NCI-H460 (cell line): ENCODE measurements around the gene VEGFC. TPM values are rescaled to one million over a fixed set of nuclear protein-coding genes. Genes with fewer than 3 reads are reported as not detected.

Experiments used
- DNase-seq: peaks from one replicate; pipeline ENCODE4 v3.0.0-alpha.2; 2016; ENCODE audit warnings: low read depth; ENCODE audit errors: extremely low read depth
- total RNA-seq: library from RNA; depleted of rRNA; stranded (reverse); fragments of >200 nt; shearing (Covaris generic); gene quantifications from 2 replicates; pipeline ENCODE4 v1.2.3, GENCODE V29; 2014

VEGFC gene
- total RNA-seq, 1 experiment from 2014 or later = 18.2 TPM

DNA sequence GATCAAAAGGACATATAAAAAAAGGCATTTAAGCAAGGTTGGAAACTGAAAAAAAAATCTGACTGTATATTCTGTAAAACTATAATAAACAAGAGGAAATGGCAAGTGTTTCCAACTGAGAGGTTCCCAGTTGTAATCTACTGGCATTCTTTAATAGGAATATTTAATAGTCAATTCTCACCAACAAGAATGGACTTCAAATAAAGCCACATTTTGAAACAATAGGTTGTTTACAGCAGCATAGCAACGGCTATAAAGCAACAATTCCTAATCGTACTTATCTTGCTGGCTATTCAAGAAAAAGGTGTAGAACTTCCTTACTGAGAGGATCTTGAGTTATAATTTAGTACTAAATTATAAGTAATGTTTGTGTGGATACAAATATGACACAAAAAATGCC, 75.5 kb downstream of the VEGFC start:
- no peak for DNase-seq

- no peak for DNase-seq
Measured at GRCh38 chr4:176709417-176709816, 83.3 kb downstream of the VEGFC start.

- no peak for DNase-seq
Measured at GRCh38 chr4:176708771-176709311, 83.9 kb downstream of the VEGFC start.

DNA sequence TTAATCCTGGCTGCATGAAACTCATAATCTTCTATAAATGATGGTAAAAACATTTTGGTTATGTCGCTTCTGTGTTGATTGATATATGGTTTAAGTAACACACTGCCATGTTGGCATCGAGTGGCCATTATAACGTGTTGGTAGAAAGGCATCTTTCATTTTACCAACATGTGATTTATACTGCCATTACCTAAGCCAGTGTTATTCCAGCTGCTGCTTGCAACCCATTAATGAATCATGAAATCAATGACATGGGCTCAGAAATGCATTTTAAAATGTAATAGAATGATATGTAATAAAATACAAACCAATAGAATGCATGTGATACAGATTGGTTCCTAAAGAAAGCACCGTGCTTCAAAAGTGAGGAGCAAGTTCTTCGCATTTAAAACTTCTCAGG, 102.0 kb downstream of the VEGFC start:
- DNase-seq = no peak

GRCh38 chr4:176680668-176681180, 112.0 kb downstream of the VEGFC start:
- no peak for DNase-seq

DNA sequence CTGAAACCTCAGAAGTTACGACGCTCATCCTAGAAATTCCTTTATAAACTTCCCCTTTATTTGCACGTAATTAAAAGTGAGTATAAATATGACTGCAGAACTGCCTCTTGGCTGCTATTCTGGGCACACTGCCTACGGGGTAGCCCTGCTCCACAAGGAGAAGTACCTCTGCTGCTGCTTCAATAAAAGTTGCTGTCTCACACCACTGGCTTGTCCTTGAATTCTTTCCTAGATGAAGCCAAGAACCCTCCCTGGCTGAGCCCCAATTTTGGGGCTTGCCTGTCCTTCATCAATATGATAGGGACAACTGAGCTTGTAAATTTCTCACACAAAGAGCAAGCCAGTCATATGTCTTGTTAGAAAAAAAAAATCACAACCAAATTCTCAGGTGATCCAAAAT, 115.8 kb downstream of the VEGFC start:
- DNase-seq = no peak

- DNase-seq = no peak
Measured at GRCh38 chr4:176675810-176676209, 116.9 kb downstream of the VEGFC start.

DNA sequence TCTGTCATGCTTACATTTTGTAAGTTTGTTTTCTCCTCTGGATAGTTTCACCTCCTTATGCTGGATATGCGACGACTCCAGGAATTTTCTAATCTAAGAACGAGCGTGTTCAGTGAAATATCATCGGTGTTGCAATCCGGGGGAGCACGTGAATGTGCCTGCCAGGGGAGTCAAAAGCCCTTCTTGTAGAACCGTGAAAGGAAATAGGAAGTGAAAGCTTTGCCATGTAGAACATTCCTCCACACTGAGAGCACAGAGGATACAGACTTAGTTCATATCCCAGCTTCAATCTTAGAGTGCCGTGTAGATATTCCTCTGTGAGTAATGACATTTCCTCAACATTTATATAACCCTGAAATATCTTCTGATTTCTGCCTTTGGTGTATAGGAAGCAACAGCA, 121.2 kb downstream of the VEGFC start:
- no peak for DNase-seq

- DNase-seq = no peak
Measured at GRCh38 chr4:176668324-176668723, 124.4 kb downstream of the VEGFC start.

GRCh38 chr4:176664964-176665363, 127.8 kb downstream of the VEGFC start:
- no peak for DNase-seq

DNA sequence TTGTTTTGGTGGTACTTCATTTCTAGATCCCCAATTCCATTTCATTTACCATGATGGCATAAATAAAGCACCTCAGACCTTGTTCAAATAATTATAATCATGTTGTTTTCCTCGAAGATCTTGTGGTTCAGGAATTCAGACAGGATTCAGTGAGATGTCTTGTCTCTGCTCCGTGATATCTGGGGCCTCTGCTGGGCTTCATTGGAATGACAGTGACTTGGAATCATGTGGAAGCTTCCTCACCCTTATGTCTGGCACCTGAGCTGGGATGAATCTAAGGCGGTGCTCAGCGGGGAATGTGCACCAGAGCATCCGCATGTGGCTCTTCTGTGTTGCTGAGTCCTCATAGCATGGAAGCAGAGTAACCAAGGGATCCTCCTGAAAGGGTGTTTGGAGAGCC, 132.2 kb downstream of the VEGFC start:
- DNase-seq = peak; percentile 13

DNA sequence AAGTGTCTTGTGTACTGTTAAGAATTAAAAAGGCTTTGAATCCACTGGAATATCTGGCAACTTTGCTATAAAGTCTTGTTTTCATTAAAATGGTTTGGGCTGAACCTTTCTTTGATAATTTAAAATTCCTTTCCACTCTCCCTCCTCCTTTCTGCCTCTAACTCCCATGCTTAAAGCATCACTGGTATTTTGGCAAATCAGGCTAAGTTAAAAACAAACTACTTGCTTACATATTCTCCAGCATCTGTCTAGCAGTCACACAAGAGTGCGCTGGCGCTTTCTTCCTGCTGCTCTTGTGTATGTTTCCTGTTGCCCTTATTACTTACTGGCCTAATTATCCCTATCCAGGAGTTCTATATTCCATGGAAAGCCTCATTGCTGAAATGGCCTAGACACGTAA, 136.6 kb downstream of the VEGFC start:
- no peak for DNase-seq

- no peak for DNase-seq
Measured at GRCh38 chr4:176654565-176655216, 138.0 kb downstream of the VEGFC start.

DNA sequence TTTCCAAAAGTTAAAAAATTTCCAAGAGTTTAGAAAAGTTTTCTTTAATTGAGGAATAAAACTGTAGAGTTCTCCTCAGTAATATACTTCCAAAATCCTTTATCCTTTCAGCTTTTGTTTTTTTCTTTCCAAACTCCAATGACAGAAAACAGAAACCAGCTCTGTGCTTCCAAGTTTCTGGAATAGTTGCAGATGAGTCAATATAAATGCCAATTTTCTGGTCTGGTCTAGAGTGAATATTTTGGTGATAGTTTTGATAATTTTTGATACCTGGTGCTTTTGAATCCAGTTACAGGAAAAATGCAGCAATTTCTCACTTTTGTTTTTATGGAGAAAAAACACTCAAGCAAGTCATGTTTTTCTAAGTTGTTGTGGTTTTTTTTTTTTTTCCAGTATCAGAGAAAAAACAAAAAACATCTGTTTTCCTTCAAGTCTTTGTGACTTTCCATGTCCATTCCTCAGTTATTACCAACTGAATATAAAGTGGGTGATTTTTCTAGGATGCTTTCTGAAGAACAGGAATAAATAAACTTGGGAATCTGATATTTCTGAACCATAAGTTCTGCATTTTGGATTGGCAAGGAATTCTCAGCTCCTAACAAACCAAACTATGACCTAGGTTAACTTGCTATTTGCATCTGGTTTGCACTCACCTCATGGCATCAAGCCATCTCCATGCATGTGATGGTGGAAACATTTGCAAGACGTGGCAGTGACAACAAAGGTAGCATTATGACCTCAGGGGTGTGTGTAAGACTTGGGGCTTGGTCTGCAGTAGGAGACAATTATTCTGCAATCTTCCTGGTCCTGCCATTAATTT, 139.1 kb downstream of the VEGFC start:
- no peak for DNase-seq

- DNase-seq = no peak
Measured at GRCh38 chr4:176646311-176646710, 146.4 kb downstream of the VEGFC start.

DNA sequence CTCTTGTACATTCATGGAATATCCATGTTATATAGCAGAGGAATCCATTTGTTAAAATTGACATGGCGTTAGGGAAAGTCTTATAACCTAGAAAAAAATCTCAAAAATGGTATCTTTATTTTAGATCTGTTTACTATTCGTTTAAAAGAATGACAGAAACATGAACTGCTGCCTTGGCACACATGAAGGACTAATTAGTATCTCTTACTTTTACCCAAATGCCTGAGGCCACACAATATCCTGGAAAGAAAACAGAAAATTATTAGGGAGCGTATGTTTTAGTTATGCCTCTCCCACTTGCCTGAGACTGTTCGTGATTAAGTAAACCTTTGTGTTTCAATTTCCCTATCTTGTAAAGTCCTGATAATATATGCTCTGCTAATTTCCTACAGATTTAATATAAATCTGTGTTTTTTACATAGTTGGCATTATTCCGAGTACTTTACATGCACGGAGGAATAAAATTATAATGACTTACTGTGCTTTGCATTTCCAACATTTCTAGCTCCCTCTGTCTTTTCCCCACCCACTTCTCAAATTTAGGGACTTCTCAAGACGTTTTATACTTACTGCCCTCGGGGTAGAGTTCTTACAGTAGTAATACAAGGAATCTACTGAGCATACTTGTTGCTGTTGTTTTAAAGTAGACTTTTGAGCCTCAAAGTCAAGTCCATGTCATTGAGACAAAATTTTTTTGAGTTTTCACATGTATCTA, 147.3 kb downstream of the VEGFC start:
- DNase-seq = no peak

- no peak for DNase-seq
Measured at GRCh38 chr4:176642472-176642871, 150.2 kb downstream of the VEGFC start.

GRCh38 chr4:176641237-176641636, 151.5 kb downstream of the VEGFC start:
- DNase-seq = no peak

- DNase-seq = no peak
Measured at GRCh38 chr4:176638992-176639391, 153.7 kb downstream of the VEGFC start.

- DNase-seq = no peak
Measured at GRCh38 chr4:176636292-176636691, 156.4 kb downstream of the VEGFC start.
